ENCODE measurements around the gene GNAZ.

DNA sequence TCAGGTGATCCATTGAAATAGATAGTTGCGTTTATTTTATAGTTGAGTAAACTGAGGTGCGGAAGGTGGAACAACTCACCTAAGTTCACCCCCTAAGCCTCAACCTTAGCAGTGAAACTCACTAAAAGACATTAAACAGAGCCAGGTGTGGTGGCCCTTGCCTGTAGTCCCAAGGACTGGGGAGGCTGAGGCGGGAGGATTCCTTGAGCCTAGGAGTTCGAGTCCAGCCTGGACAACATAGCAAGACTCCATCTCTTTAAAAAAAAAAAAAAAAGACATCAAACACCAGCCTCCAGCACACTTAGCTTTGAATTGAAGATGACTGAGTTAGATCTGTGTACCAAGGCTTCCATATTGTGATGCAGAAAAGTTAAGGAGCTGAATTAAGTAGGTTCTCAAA lies 74.1 kb downstream of the GNAZ start:
- TF ChIP-seq, protein P1, sequence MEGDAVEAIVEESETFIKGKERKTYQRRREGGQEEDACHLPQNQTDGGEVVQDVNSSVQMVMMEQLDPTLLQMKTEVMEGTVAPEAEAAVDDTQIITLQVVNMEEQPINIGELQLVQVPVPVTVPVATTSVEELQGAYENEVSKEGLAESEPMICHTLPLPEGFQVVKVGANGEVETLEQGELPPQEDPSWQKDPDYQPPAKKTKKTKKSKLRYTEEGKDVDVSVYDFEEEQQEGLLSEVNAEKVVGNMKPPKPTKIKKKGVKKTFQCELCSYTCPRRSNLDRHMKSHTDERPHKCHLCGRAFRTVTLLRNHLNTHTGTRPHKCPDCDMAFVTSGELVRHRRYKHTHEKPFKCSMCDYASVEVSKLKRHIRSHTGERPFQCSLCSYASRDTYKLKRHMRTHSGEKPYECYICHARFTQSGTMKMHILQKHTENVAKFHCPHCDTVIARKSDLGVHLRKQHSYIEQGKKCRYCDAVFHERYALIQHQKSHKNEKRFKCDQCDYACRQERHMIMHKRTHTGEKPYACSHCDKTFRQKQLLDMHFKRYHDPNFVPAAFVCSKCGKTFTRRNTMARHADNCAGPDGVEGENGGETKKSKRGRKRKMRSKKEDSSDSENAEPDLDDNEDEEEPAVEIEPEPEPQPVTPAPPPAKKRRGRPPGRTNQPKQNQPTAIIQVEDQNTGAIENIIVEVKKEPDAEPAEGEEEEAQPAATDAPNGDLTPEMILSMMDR (IDR thresholded peaks at IDR 0.05; ENCODE audit: insufficient read depth, low read depth, low read length) = no peak
- no peak for TF ChIP-seq EZH2 (IDR thresholded peaks at IDR 0.05; ENCODE audit: insufficient read depth, low read length)

Measured in astrocyte (in vitro differentiated cells and primary cell).